Sciatic nerve (tissue), 2 donors: Measurements from ENCODE around the gene F2RL3. TPM values are rescaled to one million over a fixed set of nuclear protein-coding genes. Genes with fewer than 3 reads are reported as not detected.
"Not testable (repeated sequence)": the region's sequence is repeated elsewhere in the genome, so short reads cannot be mapped to it uniquely, and the experiment has no call there.

Experiments used
- ATAC-seq: fragments of 200-7000 bp; cut with Tn5 transposase; one replicate; pipeline ENCODE4 v1.9.1; 2020; ENCODE audit warnings: mild to moderate bottlenecking, moderate library complexity
- DNase-seq: peaks from one replicate; pipeline ENCODE4 v3.0.0-alpha.2; 2020; ENCODE audit warnings: low spot score
- intact Hi-C: fragments of 100-400 bp; cut with DNase I; formaldehyde crosslinking; loops from one replicate; pipeline ENCODE4 v1.14.2; 2022
- total RNA-seq: library from RNA; stranded (reverse); fragmentation: NEBNext Ultra II Directional; extraction: Animal tissue kit (Norgen Biotek cat#: 25700); gene quantifications from one replicate; pipeline ENCODE4 v1.2.1, GENCODE V29; 2021
- donor health status: DM: no; HTN: no; CAD: no.
- donor health status: DM: no; HTN: no; CAD: no.

F2RL3 gene
- total RNA-seq, 1 donor from 2014 or later = 2.5 TPM

DNA sequence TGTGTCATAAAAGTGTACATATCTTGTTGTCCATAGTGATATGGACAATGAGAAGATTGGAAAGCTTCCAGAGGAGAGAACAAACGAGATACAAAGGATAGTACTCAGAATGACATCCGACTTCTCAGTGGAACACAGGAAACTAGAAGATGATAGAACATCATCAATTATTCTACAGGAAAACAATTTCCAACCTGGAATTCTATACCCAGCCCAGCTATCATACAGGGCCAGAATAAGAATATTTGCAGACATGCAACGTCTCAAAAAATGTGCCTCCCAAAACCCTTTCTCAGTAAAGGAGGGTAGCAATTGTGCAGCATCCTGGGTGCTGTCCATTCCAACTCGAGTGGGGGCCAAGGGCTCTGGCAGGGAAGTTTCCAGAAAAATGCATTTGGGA is 24.0 kb downstream of the F2RL3 start:
- intact Hi-C loops = no loop called here
- no peak for DNase-seq

DNA sequence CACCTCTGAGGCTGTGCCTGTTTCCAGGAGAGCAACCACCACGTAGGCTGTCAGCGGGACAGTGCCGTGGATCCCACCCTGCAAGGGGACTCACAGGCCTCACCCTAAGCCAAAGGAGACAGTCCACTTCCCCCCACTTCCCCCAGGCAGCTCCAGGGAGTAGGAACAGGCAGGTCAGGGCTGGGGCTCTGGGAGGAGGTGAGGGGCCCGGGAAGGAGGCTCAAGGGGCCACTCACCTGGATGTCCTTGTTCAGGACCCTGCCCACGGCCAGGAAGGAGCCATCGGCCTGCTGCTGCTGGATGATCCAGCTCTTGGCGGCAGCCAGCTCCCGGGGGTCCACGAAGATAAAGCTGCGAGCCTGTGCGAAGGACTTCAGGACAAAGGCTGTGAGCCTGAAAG is 25.6 kb downstream of the F2RL3 start:
- intact Hi-C loops = no loop called here
- no peak for ATAC-seq
- no peak for DNase-seq

More for the DNA sequence above, 24.0 kb downstream of the F2RL3 start:
- ATAC-seq = no peak

DNA sequence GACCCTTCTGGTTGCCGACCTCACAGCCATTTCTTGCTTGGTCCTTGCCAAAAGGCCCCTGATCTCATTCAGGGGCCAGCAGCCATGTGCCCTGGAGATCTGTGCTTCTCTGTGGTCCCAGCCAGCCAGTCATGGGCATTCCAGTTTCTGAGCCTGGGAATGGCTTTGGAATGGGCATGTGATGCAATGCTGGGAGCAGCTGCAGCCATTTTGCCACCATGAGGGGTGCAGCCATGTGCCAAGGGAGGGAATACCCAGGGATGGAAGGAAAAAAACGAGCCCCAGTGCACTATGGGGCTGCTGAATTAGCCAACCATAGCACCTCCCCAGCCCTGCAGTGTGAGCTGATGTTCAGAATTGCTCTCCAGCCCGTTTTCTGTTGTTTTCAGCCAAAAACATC is 26.3 kb downstream of the F2RL3 start:
- ATAC-seq (no peak), DNase-seq (no peak)
- intact Hi-C loops = no loop called here

DNA sequence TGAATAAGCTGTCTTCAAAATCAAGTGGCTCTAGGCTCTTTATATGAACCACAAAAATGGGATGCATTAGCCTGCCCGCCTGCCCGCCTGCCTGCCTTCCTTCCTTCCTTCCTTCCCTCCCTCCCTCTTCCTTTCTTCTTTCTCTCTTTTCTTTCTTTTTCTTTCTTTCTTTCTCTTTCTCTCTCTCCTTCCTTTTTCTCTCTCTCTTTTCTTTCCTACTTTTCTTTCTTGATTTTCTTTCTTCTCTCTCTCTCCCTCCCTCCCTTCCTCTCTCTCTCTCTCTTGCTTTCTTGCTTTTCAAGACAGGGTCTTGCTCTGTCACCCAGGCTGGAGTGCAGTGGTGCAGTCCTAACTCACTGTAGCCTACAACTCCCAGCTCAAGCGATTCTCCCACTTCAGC is 26.9 kb downstream of the F2RL3 start:
- ATAC-seq (no peak), DNase-seq (no peak)
- intact Hi-C loops = no loop called here

DNA sequence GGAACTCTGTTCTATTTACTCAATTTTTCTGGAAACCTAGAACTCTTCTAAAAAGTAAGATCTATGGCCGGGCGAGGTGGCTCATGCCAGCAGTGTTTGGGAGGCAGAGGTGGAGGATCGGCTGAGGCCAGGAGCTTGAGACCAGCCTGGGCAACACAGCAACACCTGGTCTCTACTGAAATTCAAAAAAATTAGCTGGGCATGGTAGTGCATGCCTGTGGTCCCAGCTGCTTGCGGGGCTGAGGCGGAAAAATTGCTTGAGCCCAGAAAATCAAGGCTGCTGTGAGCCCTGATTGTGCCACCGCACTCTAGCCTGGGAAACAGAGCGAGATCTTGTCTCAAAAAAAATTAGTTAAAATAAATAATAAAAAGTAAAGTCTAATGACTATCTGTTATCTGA is 28.6 kb downstream of the F2RL3 start:
- no peak for DNase-seq
- ATAC-seq = no peak
- intact Hi-C loops = no loop called here

DNA sequence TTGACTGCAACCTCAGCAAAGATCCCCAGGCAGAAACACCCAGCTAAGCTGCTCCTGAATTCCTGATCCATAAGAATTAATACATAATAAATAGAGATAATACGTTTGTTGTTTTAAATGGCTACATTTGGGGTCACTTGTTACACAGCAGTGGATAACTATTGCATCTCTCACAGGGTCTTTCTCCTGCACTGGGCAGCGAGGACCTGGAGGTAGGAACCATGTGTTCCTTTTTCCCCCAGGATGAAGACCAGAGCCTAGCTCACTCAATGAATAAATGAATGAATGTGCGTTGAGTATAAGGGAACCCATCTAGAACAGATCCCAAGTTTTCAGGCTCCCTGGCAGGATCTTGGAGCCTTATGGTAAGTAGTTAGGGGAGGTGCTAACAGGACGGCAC is 30.7 kb downstream of the F2RL3 start:
- no peak for ATAC-seq
- intact Hi-C loops = no loop called here
- no peak for DNase-seq

DNA sequence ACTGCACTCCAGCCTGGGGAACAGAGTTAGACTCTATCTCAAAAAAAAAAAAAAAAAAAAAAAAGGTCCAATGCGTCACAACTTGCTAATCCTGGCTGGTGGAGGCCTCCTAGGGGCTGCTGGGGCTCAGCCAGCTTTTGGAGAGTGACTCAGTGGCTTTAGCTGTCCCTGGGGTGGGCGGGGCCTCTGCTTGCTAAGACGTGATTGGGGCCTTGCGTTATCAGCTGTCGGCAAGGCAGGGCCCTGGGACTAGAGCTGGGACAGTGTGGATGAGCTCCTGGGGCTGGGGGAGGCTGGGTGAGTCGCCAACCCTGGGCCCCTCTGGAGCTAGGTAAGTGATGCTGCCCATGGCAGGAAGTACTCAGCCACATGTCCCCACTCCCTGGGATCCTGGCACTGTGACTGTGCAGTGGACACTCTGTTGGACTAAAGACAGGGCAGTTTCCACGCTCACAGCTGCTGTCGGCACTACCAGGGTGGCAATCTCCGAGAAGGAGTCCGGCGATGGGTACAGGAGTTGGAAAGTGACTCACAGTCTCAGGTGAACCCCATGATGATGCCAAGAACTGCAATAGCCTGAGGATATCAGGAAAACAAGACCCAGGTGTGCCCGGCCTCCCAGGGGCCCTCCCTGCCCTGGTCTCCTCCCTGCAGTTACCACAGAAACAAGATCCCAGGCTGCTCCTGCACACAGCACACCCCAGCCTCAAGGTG is 32.2 kb downstream of the F2RL3 start:
- intact Hi-C loops = no loop called here
- ATAC-seq (no peak), DNase-seq (no peak)

DNA sequence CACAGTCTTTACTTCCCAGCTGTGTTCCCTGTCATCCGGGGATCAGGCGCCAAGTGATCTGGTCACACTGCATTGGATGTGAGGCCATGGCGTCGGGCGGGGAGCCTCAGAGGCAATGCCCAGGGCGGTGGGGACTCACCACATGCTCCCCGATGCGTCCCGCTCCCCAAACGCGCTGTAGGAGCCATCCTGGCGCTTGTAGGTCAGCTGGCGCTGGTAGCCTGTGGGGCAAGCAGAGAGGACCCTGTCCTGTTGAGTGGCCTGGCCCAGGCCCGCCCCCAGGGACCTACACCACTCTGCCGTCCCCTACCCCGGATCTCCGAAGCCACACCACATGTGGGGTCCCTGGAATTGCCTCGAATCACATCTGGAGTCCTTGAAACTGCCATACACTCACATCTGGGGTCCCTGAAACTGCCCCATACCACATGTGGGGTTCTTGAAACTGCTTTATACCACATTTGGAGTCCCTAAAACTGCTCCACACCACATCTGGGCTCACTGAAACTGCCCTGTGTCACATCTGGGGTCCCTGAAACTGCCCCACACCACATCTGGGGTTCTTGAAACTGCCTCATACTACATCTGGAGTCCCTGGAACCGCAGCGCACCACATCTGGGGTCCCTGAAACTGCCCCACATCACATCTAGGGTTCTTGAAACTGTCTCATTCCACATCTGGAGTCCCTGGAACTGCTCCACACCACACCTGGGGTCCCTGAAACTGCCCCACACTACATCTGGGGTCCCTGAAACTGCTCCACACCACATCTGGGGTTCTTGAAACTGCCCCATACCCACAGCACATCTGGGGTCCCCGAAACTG is 33.2 kb downstream of the F2RL3 start:
- ATAC-seq (no peak), DNase-seq (no peak)
- intact Hi-C loops = no loop called here

DNA sequence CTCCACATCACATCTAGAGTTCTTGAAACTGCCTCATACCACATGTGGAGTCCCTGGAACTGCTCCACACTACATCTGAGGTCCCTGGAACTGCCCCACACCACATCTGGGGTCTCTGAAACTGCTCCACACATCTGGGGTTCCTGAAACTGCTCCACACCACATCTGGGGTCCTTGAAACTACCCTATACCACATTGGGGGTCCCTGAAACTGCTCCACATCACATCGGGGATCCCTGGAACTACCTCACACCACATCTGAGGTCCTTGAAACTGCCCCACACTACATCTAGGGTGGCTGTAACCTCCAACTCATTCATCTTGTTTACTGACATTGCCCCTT is 33.8 kb downstream of the F2RL3 start:
- ATAC-seq (no peak), DNase-seq (no peak)
- intact Hi-C loops = no loop called here

DNA sequence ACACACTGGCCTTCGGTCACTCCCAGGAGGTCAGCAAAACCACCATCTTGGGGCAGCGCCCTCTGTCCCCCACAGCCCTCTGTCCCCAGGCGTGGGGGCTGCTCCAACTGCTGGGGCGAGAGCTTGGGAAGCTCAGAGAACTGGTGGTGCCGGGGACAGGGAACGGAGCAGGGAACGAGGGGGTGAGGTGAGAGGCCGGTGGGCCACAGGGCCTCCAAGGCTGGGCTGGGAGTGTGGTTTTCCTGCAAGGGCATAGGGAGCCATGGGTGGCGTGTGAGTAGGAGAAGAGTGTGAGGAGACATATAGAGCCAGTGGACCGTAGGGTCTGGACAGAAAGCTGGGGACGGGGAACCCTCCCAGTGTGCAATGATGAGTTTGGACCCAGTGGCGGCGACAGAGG is 34.1 kb downstream of the F2RL3 start:
- no peak for DNase-seq
- intact Hi-C loops = no loop called here

DNA sequence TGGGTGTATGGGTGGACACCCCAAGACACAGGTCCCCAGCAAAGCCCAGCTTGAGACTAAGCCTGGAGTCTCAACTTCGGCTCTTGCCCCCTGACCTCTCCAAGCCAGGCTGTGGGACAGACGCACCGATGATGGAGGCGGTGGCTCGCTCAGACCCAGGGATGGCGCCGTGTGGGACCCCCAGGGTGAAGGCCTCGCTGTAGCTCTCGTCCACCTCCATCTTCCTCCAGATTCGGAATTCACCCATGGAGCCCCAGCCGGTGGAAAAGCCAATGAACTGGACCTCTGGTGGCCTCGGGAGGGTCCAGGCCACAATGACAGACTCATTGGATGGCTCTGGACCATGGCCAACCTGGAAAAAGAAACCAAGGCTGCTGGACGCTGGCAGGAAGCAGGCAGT is 39.1 kb downstream of the F2RL3 start:
- intact Hi-C loops = no loop called here
- DNase-seq (no peak), ATAC-seq (no peak)

More for the DNA sequence above, 34.1 kb downstream of the F2RL3 start:
- no peak for ATAC-seq

DNA sequence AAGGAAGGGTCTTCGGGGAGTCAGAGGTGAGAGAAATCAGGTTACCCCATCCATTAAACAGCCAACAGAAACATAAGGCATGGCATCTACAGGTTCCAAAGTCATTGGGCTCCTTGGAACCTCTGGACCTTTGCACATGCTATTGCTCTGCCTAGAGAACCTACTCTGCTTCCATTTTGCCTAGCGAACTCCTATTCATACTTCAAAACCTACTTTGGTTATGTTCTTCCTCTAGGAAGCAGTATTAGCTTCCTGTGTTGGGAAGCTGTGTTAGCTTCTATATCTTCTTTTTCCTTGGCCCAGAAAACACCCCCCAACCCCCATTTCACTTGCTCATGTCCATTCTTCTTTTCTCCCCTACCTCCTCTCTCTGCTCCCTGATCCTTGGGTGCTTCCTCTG is 39.6 kb downstream of the F2RL3 start:
- DNase-seq (no peak), ATAC-seq (no peak)
- intact Hi-C loops = no loop called here

DNA sequence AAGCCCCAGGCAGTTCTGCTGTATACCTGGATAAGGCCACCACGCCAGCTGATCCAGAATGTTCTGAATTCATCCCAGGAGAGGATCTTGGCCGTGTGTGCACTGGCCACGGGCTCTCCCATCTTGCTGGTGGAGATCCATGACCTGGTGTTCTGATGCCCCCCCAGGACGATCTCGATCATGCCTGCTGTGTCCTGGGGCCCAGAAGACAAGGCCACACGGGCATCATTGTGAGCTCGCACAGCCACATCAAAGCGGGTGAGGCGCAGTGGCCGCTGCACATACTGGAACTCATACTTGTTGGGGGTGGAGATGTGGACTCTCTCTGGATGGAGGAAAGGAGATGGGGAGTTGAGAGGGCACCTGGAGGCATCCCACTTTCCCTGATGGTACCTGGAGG is 40.1 kb downstream of the F2RL3 start:
- no peak for ATAC-seq
- intact Hi-C loops = no loop called here

DNA sequence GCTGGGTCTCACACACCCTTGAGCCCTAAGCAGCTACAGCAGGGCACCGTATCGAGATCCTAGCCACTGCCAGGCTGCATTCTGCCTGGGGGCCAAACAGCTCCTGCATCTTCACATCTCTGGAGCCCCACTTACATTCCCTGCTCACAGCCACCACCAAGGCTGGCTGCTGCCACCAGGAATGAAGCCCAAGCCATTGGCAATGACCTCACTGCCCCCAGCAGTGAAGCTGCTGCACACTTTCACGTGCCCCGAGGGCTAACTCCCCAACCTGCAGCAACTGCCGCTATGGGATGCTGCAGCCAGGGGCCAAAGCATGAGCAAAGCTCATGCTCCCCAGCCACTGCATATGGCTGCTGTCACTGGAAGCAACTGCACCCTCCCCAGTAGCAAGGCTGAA is 42.0 kb downstream of the F2RL3 start:
- intact Hi-C loops = no loop called here
- DNase-seq (no peak), ATAC-seq (no peak)

More for the DNA sequence above, 40.1 kb downstream of the F2RL3 start:
- DNase-seq = no peak

DNA sequence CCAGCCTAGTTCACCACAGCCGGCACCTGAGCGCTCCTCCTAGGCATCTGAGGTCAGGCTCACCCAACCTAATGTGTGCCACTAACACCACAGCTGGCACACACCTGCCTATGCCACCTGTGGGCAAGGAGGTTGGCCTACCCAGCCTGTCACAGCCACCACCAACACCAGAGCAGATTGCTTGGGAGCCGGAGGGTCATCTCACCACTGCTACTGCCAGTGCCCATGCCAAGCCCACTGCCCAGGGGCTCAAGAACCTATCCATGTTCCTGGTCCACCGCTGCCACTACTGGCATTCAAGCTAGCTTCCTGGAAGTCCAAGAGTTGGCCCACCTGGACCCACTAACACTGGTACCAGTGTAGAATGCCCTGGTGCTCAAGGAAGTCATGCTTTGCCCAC is 42.5 kb downstream of the F2RL3 start:
- ATAC-seq (no peak), DNase-seq (no peak)
- intact Hi-C loops = no loop called here

DNA sequence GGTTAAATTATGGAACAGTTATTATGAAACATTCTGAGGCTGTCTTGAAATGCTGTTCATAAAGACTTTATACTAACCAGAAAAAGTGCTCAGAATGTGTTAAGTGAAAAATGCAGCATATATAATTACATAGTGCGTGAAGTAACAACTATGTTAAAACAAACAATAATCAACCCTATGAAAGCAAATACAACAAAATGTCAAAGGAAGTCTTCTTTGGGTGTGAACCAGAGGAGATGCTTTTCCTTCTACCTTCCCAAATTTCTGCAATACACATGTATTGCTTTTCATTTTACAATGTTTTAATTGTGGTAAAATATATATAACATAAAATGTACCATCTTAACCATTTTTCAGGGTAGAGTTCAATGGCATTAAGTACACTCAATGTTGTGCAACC is 45.7 kb downstream of the F2RL3 start:
- intact Hi-C loops = no loop called here
- no peak for DNase-seq
- no peak for ATAC-seq

DNA sequence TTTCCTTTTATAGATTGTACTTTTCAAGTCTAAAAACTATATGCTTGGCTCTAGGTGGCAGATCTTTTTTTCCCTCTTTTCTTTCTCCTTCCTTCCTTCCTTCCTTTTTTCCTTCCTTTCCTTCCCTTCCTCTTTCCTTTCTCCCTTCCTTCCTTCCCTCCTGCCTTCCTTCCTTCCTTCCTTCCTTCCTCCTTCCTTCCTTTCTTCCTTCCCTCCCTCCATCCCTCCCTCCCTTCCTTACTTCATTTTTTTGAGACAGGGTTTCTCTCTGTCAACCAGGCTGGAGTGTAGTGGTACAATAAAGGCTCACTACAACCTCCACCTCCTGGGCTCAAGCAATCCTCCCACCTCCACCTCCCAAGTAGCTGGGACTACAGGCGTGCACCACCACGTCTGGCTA is 48.1 kb downstream of the F2RL3 start:
- ATAC-seq = no peak
- no peak for DNase-seq
- intact Hi-C loops = no loop called here

DNA sequence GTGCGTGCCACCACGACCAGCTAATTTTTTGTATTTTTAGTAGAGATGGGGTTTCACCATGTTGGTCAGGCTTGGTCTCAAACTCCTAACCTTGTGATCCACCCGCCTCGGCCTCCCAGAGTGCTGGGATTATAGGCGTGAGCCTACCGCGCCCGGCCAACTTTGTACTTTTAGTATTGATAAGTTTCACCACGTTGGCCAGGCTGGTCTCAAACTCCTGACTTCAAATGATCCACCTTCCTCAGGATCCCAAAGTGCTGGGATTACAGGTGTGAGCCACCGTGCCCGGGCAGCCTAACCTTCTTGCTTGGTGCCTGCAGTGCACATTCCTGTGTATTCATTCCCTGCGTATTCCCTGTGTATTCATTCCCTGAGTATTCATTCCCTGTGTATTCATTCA is 49.0 kb downstream of the F2RL3 start:
- ATAC-seq, intact Hi-C loops: not testable (repeated sequence)
- peak; percentile 34 for DNase-seq

DNA sequence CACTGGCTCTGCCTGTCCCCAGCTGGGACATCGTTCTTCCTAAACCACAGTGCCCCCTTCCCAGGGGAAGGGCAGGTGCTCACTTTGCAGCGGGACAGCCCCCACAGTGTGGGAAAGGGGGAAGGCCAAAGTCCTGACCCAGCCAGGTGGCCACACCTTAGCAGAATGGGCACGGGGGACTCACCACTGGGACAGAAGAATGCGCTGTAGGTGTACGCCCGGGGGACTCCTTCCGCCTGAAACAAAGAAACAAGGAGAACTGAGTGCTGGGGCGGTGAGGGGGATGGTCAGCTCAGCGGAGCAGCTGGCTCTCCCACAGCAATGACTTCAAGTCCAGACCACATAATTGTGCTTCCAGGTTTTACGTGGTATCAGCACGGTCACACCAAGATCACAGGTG is 49.4 kb downstream of the F2RL3 start:
- intact Hi-C loops = no loop called here
- ATAC-seq (no peak), DNase-seq (peak; percentile 27)

DNA sequence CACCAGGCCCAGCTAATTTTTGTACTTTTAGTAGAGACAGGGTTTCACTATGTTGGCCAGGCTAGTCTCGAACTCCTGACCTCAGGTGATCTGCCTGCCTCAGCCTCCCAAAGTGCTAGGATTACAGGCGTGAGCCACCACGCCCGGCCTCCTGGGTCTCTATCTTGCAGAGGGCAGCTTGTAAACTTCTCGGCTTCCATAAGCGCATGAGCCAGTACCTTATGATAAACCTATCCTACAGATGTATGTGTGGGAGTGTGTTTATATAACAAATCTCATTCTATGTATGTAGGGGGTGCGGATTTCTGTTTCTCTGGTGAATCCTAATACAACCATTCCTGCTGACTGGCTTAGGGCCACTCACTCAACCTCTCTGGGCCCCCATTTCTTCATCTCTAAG is 51.3 kb downstream of the F2RL3 start:
- intact Hi-C loops = not testable (repeated sequence)
- peak; percentile 15 for DNase-seq

DNA sequence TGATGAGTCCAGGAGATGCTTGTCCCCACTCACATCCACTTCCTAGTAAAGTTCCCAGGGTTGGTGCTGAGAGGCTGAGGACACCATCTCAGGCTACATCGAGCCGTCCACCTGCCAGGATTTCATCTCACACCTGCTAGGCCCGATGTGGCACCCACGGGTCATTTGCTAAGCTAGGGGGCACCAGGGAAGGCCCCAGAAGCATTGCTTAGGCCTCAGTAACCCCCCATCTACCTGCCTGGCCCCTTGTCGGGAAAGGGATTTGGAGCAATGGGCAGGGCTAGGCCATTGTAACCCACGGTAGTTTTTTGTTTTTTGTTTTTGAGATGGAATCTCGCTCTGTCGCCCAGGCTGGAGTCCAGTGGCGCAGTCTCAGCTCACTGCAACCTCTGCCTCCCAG is 51.8 kb downstream of the F2RL3 start:
- intact Hi-C loops = no loop called here
- ATAC-seq = no peak
- peak; percentile 7 for DNase-seq

More for the DNA sequence above, 51.3 kb downstream of the F2RL3 start:
- ATAC-seq = not testable (repeated sequence)
